ENCODE measurements around the gene VDR. TPM values are rescaled to one million over a fixed set of nuclear protein-coding genes. Genes with fewer than 3 reads are reported as not detected.
"Not testable (repeated sequence)": the region's sequence is repeated elsewhere in the genome, so short reads cannot be mapped to it uniquely, and the experiment has no call there.

VDR gene
- total RNA-seq, 1 donor from 2014 or later, result 0.33 TPM

DNA sequence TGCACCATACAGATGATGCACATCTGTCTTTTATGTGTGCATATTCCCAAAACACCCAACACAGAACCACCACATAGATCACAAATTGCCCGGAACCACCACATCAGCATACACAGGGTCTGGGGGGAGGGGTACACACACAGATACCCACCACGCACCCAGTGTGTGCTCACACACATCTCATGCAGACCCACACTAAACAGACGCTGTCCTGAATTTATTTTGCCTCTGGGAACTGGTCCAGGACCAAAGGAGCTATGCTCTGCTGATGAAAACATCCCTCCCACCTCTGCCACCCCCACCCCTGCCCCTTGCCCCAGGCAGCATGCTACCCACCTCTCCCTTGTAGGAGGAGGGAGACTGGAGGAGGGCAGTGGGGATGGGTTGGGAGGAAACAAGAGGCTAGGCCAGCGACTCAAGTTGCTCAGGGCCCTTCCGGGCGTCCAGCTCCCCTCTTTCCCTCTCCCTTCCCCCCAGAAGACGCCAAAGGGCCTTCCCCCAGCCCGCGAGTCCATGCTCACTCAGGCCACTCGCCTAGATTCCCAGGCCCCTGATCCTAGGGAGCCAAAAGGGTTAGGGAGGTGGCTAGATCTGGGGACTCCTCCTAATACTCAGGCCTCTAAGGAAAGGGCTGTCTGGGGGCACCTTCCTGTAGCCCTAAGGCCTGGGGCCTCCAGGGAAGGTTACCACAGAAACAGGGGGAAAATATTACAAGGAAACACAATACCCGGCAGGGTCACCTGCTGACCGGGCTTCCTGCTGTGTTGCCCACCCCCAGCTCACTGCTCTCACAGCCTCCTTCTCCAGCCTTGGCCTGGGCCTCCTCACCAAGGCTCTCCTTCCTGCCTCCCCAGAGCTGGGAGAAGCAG lies 88.2 kb downstream of the VDR start:
- intact Hi-C loops (cut with micrococcal nuclease), result no loop called here
- Histone ChIP-seq H3K36me3 (no peaks in the 10 kb centered on the region), H3K27ac (replicated peaks) (peak overlapping the region; percentile 99), H3K27me3 (ENCODE audit: low read depth) (no peaks in the 10 kb centered on the region), H3K9me3 (replicated peaks) (no peaks in the 10 kb centered on the region), H3K4me1 (peaks cover 92% of the 10 kb centered on the region), H3K4me3 (peak overlapping the region; percentile 88)
- DNase-seq, result no peak
- TF ChIP-seq, protein P1, sequence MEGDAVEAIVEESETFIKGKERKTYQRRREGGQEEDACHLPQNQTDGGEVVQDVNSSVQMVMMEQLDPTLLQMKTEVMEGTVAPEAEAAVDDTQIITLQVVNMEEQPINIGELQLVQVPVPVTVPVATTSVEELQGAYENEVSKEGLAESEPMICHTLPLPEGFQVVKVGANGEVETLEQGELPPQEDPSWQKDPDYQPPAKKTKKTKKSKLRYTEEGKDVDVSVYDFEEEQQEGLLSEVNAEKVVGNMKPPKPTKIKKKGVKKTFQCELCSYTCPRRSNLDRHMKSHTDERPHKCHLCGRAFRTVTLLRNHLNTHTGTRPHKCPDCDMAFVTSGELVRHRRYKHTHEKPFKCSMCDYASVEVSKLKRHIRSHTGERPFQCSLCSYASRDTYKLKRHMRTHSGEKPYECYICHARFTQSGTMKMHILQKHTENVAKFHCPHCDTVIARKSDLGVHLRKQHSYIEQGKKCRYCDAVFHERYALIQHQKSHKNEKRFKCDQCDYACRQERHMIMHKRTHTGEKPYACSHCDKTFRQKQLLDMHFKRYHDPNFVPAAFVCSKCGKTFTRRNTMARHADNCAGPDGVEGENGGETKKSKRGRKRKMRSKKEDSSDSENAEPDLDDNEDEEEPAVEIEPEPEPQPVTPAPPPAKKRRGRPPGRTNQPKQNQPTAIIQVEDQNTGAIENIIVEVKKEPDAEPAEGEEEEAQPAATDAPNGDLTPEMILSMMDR (IDR thresholded peaks at IDR 0.05; ENCODE audit: borderline replicate concordance), result no peak

DNA sequence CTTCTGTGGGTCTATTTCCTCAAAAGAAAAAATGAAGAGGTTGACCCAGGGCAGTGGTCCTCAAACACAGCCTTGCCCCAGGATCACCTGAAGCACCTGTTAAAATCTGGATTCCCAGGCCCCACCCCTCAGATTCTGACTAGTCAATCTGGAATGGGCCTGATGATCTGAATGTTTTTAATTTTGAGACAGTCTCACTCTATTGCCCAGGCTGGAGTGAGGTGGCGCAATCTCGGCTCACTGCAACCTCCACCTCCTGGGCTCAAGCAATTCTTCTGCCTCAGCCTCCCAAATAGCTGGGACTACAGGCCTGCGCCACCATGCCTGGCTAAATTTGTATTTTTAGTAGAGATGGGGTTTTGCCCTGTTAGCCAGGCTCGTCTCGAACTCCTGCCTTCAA lies 89.3 kb downstream of the VDR start:
- Histone ChIP-seq H3K4me1 (peaks cover 92% of the 10 kb centered on the region), H3K4me3 (peak overlapping the region; percentile 88), H3K27ac (replicated peaks) (peak overlapping the region; percentile 99)
- H3K36me3 ChIP-seq; intact Hi-C loops (cut with micrococcal nuclease); H3K9me3 ChIP-seq (replicated peaks); DNase-seq; H3K27me3 ChIP-seq (ENCODE audit: low read depth): not testable (repeated sequence)

DNA sequence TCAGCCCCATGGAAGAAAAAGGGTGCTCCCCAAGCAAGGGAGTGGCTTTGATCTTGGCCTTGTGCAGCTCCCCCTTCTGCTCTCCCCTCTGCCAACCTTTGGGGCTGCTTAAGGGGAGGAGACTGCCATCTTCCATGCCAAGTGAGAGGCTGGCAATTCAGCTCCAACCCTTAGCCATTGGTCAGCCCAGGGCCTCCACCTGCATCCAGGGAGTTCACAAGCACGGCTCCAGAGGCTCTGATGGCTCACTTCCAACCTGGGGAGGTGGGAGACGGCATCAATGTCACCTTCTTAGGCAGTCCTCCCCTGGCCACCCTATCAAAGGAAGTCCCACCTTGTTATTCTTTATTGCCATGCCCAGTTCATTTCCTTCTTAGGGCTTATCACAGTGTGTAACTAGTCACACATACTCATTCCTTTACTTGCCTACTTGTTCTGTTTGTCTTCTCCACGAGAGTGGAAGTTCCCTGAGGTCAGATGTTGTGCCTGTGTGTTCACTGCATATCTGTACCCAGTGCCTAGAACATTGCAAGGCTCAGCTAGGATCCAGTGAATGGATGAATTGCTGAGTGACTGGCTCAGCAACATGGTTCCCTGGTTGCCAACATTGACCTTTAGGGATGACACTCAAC lies 90.1 kb downstream of the VDR start:
- H3K9me3 ChIP-seq (replicated peaks), result no peaks in the 10 kb centered on the region
- no peaks in the 10 kb centered on the region for H3K27me3 ChIP-seq (ENCODE audit: low read depth)
- H3K27ac ChIP-seq (replicated peaks), result peak overlapping the region; percentile 99
- intact Hi-C loops (cut with micrococcal nuclease), result no loop called here
- no peaks in the 10 kb centered on the region for H3K36me3 ChIP-seq
- H3K4me1 ChIP-seq, result peaks cover 95% of the 10 kb centered on the region
- TF ChIP-seq, protein P1 (IDR thresholded peaks at IDR 0.05; ENCODE audit: borderline replicate concordance), result no peak
- DNase-seq, result no peak
- H3K4me3 ChIP-seq, result peak overlapping the region; percentile 67

DNA sequence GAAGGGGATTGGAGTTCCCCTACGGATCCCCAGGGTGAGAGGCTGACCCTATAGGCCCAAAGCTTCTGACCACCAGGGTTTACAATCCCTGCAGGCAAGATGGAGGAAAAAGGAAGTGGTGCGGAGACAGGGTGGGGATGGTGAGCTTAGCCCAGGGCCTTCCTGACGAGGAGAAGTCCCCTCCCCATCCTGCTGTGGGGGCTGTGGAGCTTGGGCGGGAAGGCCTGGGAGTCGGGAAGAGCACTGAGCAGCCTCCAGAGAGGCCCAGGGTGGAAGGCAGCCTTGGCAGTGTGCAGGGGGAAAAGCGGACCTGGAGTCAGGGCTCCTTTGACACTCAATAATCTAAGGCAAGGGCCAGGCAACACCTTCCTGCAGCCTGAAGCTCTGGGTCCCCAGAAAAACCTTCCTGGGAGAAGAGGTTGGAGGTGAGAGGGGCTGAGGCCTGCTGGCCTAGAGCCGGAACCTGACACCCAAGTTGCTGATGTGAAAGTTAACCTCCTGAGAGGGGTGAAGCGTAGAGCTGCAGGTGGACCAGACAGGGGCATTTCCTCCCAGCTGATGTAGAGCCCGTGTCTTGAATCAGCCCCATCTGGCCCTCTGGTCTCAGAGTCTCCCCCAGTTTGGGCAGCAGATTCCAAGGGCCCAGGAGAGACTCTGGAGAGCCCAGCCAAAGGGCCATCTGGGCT lies 91.1 kb downstream of the VDR start:
- Histone ChIP-seq H3K4me3 (peak overlapping the region; percentile 67), H3K9me3 (replicated peaks) (no peaks in the 10 kb centered on the region), H3K27me3 (ENCODE audit: low read depth) (no peaks in the 10 kb centered on the region), H3K36me3 (no peaks in the 10 kb centered on the region), H3K4me1 (peaks cover 98% of the 10 kb centered on the region), H3K27ac (replicated peaks) (peak overlapping the region; percentile 99)
- TF ChIP-seq, protein P1 (IDR thresholded peaks at IDR 0.05; ENCODE audit: borderline replicate concordance), result no peak
- DNase-seq, result no peak
- intact Hi-C loops (cut with micrococcal nuclease), result no loop called here

DNA sequence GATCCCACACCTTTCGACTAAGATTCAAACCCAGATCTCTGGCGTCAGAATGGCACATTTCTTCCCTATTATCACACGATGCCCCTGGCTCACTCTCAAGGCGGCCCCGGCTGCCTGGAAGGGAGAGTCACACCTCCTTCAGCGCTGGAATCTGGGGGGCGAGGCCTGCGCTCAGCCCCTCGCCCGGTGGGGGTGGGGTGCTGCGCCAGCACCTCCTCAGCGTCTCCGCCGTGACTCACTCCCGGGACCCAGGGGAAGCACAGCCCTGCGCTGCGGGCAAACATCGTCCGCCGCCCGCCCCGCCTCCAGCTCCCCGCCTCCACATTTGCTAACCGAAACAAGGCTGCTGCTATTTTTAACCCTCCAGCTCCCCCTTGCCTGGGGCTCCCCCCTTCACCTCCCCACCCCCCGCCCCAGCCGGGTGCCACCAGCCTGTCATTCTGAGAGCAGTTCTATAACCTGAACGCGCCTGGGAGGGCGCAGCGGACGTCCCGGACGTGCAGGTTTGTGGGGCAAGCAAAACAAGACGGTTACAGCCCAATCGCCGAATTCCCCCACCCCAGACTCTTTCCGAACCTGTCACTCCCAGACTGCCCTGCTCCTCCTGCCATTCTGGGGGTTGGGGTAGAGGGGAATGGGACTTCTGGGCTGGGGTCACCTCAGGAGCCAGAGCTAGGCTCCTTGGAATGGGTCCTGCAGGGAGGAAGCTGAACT lies 91.8 kb downstream of the VDR start:
- peak overlapping the region; percentile 99 for H3K27ac ChIP-seq (replicated peaks)
- H3K9me3 ChIP-seq (replicated peaks), result no peaks in the 10 kb centered on the region
- TF ChIP-seq, protein P1 (IDR thresholded peaks at IDR 0.05; ENCODE audit: borderline replicate concordance), result no peak
- H3K27me3 ChIP-seq (ENCODE audit: low read depth), result no peaks in the 10 kb centered on the region
- DNase-seq, result peak; percentile 91
- intact Hi-C loops (cut with micrococcal nuclease), result no loop called here
- no peaks in the 10 kb centered on the region for H3K36me3 ChIP-seq
- peak overlapping the region; percentile 67 for H3K4me3 ChIP-seq
- H3K4me1 ChIP-seq, result peaks cover 98% of the 10 kb centered on the region

Data from left ventricle myocardium inferior (tissue), 1 donor.